GM23338 (cell line): ENCODE measurements around the gene SRGAP3.

Experiments
- EZH2 ChIP-seq: fragments of 200-600 bp; sonication (generic); IDR thresholded peaks from one replicate; pipeline ENCODE4 v1.8.0; 2017; ENCODE audit warnings: antibody characterized with exemption, mild to moderate bottlenecking, low read depth; ENCODE audit not compliant: unreplicated experiment
- EZH2phosphoT487 ChIP-seq: fragments of 200-600 bp; sonication (generic); IDR thresholded peaks from one replicate; pipeline ENCODE4 v1.8.1; 2018; ENCODE audit warnings: antibody characterized with exemption; ENCODE audit not compliant: unreplicated experiment
- NANOG ChIP-seq: IDR thresholded peaks from 2 replicates; pipeline ENCODE4 v1.6.1; 2016; ENCODE audit warnings: antibody characterized with exemption, borderline replicate concordance
- POLR2AphosphoS5 ChIP-seq: IDR thresholded peaks from 2 replicates; pipeline ENCODE4 v1.6.1; 2016; ENCODE audit warnings: antibody characterized with exemption, low read depth
- ZNF331 ChIP-seq: fragments of 250-450 bp; sonication (Bioruptor Pico); IDR thresholded peaks from 2 replicates; pipeline ENCODE4 v1.5.0; 2020; ENCODE audit warnings: low read depth, mild to moderate bottlenecking, moderate library complexity
- TF ChIP-seq, protein P1 (sequence below), 2 experiments: fragments of 200-600 bp in 1 of 2; sonication (generic) in 1 of 2; conservative IDR thresholded peaks; 2 replicates each; pipeline versions ENCODE4 v1.5.1 to v1.6.1; 2016 to 2017; ENCODE audit warnings: antibody characterized with exemption in 2 of 2, low read depth in 2 of 2, mild to moderate bottlenecking in 2 of 2, moderate library complexity in 1 of 2
- TF ChIP-seq, protein P2 (sequence below): IDR thresholded peaks from one replicate; pipeline ENCODE4 v1.6.1; 2018; ENCODE audit warnings: antibody characterized with exemption; ENCODE audit not compliant: unreplicated experiment

DNA sequence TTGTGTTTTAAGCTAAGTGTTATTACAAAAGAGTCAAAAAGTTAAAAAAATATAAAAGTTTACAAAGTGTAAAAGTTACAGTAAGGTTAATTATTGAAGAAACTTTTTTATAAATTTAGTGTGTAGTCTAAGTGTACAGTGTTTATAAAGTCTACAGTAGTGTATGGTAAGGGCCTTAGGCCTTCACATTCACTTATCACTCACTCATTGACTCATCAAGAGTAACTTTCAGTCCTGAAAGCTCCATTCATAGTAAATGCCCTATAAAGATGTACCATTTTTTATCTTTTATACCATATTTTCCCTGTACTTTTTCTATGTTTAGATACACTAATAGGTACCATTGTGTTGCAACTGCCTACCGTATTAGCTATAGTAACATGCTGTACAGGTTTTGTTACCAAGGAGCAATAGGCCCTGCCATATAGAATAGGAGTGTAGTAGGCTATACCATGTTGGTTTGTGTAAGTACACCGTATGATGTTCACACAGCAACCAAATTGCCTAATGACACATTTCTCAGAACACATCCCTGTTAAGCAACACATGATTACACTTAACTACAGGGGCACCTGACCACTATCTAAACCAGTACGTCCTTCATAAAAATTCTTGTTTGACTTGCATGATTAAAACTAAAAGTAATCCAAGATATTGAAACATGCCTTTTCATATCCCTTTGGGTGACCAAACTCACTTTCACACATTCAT, 303.4 kb downstream of the SRGAP3 start:
- no peak for TF ChIP-seq POLR2AphosphoS5
- TF ChIP-seq, protein P1, sequence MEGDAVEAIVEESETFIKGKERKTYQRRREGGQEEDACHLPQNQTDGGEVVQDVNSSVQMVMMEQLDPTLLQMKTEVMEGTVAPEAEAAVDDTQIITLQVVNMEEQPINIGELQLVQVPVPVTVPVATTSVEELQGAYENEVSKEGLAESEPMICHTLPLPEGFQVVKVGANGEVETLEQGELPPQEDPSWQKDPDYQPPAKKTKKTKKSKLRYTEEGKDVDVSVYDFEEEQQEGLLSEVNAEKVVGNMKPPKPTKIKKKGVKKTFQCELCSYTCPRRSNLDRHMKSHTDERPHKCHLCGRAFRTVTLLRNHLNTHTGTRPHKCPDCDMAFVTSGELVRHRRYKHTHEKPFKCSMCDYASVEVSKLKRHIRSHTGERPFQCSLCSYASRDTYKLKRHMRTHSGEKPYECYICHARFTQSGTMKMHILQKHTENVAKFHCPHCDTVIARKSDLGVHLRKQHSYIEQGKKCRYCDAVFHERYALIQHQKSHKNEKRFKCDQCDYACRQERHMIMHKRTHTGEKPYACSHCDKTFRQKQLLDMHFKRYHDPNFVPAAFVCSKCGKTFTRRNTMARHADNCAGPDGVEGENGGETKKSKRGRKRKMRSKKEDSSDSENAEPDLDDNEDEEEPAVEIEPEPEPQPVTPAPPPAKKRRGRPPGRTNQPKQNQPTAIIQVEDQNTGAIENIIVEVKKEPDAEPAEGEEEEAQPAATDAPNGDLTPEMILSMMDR (conservative IDR thresholded peaks at IDR 0.05; ENCODE audit: low read depth in 2 of 2): no peak
- TF ChIP-seq EZH2: no peak
- no peak for TF ChIP-seq EZH2phosphoT487
- TF ChIP-seq NANOG: no peak
- TF ChIP-seq, protein P2, sequence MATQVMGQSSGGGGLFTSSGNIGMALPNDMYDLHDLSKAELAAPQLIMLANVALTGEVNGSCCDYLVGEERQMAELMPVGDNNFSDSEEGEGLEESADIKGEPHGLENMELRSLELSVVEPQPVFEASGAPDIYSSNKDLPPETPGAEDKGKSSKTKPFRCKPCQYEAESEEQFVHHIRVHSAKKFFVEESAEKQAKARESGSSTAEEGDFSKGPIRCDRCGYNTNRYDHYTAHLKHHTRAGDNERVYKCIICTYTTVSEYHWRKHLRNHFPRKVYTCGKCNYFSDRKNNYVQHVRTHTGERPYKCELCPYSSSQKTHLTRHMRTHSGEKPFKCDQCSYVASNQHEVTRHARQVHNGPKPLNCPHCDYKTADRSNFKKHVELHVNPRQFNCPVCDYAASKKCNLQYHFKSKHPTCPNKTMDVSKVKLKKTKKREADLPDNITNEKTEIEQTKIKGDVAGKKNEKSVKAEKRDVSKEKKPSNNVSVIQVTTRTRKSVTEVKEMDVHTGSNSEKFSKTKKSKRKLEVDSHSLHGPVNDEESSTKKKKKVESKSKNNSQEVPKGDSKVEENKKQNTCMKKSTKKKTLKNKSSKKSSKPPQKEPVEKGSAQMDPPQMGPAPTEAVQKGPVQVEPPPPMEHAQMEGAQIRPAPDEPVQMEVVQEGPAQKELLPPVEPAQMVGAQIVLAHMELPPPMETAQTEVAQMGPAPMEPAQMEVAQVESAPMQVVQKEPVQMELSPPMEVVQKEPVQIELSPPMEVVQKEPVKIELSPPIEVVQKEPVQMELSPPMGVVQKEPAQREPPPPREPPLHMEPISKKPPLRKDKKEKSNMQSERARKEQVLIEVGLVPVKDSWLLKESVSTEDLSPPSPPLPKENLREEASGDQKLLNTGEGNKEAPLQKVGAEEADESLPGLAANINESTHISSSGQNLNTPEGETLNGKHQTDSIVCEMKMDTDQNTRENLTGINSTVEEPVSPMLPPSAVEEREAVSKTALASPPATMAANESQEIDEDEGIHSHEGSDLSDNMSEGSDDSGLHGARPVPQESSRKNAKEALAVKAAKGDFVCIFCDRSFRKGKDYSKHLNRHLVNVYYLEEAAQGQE: no peak
- no peak for TF ChIP-seq ZNF331 (CRISPR knock-in tag)
